ENCODE measurements around the gene CCDC102B.

The CCDC102B gene

GRCh38 chr18:69102959-69103358 lies 305.1 kb downstream of the CCDC102B start:
- DNase-seq, result no peak

Data from hippocampal formation (tissue), 2 donors.